A549 (cell line): ENCODE data around the gene ZMYND8. TPM values are rescaled to one million over a fixed set of nuclear protein-coding genes. Genes with fewer than 3 reads are reported as not detected.

Experiments used
- ATAC-seq, 2 experiments: fragments of 200-7000 bp in 1 of 2; fragments of >200 bp in 1 of 2; cut with Nextera tagmentation in 1 of 2; cut with Tn5 transposase in 1 of 2; 3 replicates each; pipeline versions ENCODE4 v1.8.0 to v1.9.1; 2018 to 2020; ENCODE audit warnings: mild to moderate bottlenecking in 1 of 2, moderate library complexity in 1 of 2
- CTCF ChIA-PET: fragments of 300-600 bp; sonication (Branson Sonifier 250); formaldehyde crosslinking; extraction: SDS; loops from one replicate; lab custom pipeline; 2021; ENCODE audit warnings: antibody characterized with exemption, inconsistent platforms; lab: Yijun Ruan, JAX
- POLR2A ChIA-PET: fragments of 350-600 bp; formaldehyde crosslinking; extraction: SDS; loops from one replicate; lab custom pipeline; 2021; ENCODE audit warnings: antibody characterized with exemption, inconsistent platforms; lab: Yijun Ruan, JAX
- DNase-seq, 2 experiments: peaks; one replicate each; pipeline versions ENCODE4 v3.0.0 to v3.0.0-alpha.2; 2011 to 2016; ENCODE audit warnings: low read depth in 1 of 2, low spot score in 1 of 2
- FAIRE-seq: peaks from 2 replicates; lab custom pipeline; 2011; peaks lifted over from hg19 to GRCh38; lab: Jason Lieb, UNC
- H3K27ac ChIP-seq, 2 experiments: fragments of >200 bp; sonication (Bioruptor Twin); formaldehyde crosslinking; 3 replicates each; pipeline ENCODE4 v1.5.1; 2016 to 2017
- H3K4me1 ChIP-seq: fragments of >200 bp; sonication (Bioruptor Twin); formaldehyde crosslinking; 3 replicates; pipeline ENCODE4 v1.6.1; 2016
- H3K4me2 ChIP-seq: fragments of >200 bp; sonication (Bioruptor Twin); formaldehyde crosslinking; 3 replicates; pipeline ENCODE4 v1.6.1; 2016
- H3K4me3 ChIP-seq: fragments of >200 bp; sonication (Bioruptor Twin); formaldehyde crosslinking; 3 replicates; pipeline ENCODE4 v1.5.1; 2016
- H3K9me3 ChIP-seq: fragments of >200 bp; sonication (Bioruptor Twin); formaldehyde crosslinking; 3 replicates; pipeline ENCODE4 v1.6.1; 2016
- CBX8 ChIP-seq: fragments of 200-600 bp; sonication (generic); IDR thresholded peaks from 2 replicates; pipeline ENCODE4 v1.6.1; 2016
- CEBPB ChIP-seq, 2 experiments: fragments of >200 bp in 1 of 2; sonication (Bioruptor Twin) in 1 of 2; formaldehyde crosslinking in 1 of 2; IDR thresholded peaks; 2 replicates each; pipeline ENCODE4 v1.6.1; 2012 to 2016
- CHD2 ChIP-seq: fragments of 150-350 bp; IDR thresholded peaks from 2 replicates; pipeline ENCODE4 v1.6.1; 2014; ENCODE audit warnings: low read length; ENCODE audit not compliant: partially characterized antibody
- CHD4 ChIP-seq: fragments of 200-600 bp; sonication (generic); IDR thresholded peaks from 2 replicates; pipeline ENCODE4 v1.6.1; 2016; ENCODE audit warnings: antibody characterized with exemption, mild to moderate bottlenecking, borderline replicate concordance
- CTCF ChIP-seq: fragments of >200 bp; sonication (Bioruptor Twin); formaldehyde crosslinking; IDR thresholded peaks from 3 replicates; pipeline ENCODE4 v1.5.1; 2016
- E2F6 ChIP-seq: IDR thresholded peaks from 2 replicates; pipeline ENCODE4 v1.6.1; 2012; ENCODE audit warnings: low read depth, borderline replicate concordance
- ELK1 ChIP-seq: fragments of 150-350 bp; IDR thresholded peaks from 2 replicates; pipeline ENCODE4 v1.6.1; 2014; ENCODE audit warnings: low read depth, mild to moderate bottlenecking, low read length
- EP300 ChIP-seq, 2 experiments: fragments of >200 bp; sonication (Bioruptor Twin); formaldehyde crosslinking; IDR thresholded peaks; 2 replicates in 1 of 2; 3 replicates in 1 of 2; pipeline ENCODE4 v1.6.1; 2016 to 2017
- ESRRA ChIP-seq: fragments of 150-350 bp; IDR thresholded peaks from 2 replicates; pipeline ENCODE4 v1.6.1; 2014; ENCODE audit warnings: mild to moderate bottlenecking, low read length, borderline replicate concordance
- FOSL2 ChIP-seq, 2 experiments: fragments of 450-650 bp in 1 of 2; fragments of >200 bp in 1 of 2; sonication (Bioruptor Twin) in 1 of 2; formaldehyde crosslinking; IDR thresholded peaks; 2 replicates each; pipeline versions ENCODE4 v1.5.0 to v1.6.1; 2016 to 2020; ENCODE audit warnings: mild to moderate bottlenecking in 1 of 2, moderate library complexity in 1 of 2
- GATA3 ChIP-seq: IDR thresholded peaks from 2 replicates; pipeline ENCODE4 v1.6.1; 2012; ENCODE audit warnings: borderline replicate concordance
- HDAC2 ChIP-seq: fragments of 200-600 bp; sonication (generic); IDR thresholded peaks from 2 replicates; pipeline ENCODE4 v1.6.1; 2016
- HOXA7 ChIP-seq: fragments of 250-450 bp; sonication (Bioruptor Pico); IDR thresholded peaks from 2 replicates; pipeline ENCODE4 v1.5.0; 2020; ENCODE audit warnings: mild to moderate bottlenecking, moderate library complexity
- HOXB5 ChIP-seq: fragments of 250-450 bp; sonication (Bioruptor Pico); IDR thresholded peaks from 2 replicates; pipeline ENCODE4 v1.5.0; 2020; ENCODE audit warnings: mild to moderate bottlenecking, moderate library complexity
- JUNB ChIP-seq: fragments of >200 bp; sonication (Bioruptor Twin); formaldehyde crosslinking; IDR thresholded peaks from 2 replicates; pipeline ENCODE4 v1.6.1; 2016
- KDM1A ChIP-seq: fragments of 200-600 bp; sonication (generic); IDR thresholded peaks from 2 replicates; pipeline ENCODE4 v1.6.1; 2016; ENCODE audit warnings: low read depth, mild to moderate bottlenecking
- MAFK ChIP-seq: fragments of 450-650 bp; IDR thresholded peaks from 2 replicates; pipeline ENCODE4 v1.6.1; 2014; ENCODE audit not compliant: partially characterized antibody
- MAX ChIP-seq: IDR thresholded peaks from 2 replicates; pipeline ENCODE4 v1.6.1; 2012
- MAZ ChIP-seq: fragments of 150-350 bp; IDR thresholded peaks from 2 replicates; pipeline ENCODE4 v1.6.1; 2014; ENCODE audit warnings: antibody characterized with exemption, low read depth, low read length, borderline replicate concordance
- NPAS2 ChIP-seq: fragments of 250-450 bp; sonication (Bioruptor Pico); IDR thresholded peaks from 2 replicates; pipeline ENCODE4 v1.8.0; 2022; ENCODE audit warnings: mild to moderate bottlenecking, moderate library complexity, borderline replicate concordance
- PHF8 ChIP-seq: fragments of 200-600 bp; sonication (generic); IDR thresholded peaks from 2 replicates; pipeline ENCODE4 v1.6.1; 2016; ENCODE audit warnings: low read depth, mild to moderate bottlenecking, antibody characterized with exemption, moderate library complexity, borderline replicate concordance
- POLR2A ChIP-seq: IDR thresholded peaks from 2 replicates; pipeline ENCODE4 v1.6.1; 2012; ENCODE audit warnings: mild to moderate bottlenecking, low read length
- RCOR1 ChIP-seq: fragments of 150-350 bp; IDR thresholded peaks from 2 replicates; pipeline ENCODE4 v1.6.1; 2014; ENCODE audit warnings: antibody characterized with exemption, low read length, low read depth
- SMC3 ChIP-seq: fragments of >200 bp; sonication (Bioruptor Twin); formaldehyde crosslinking; IDR thresholded peaks from 3 replicates; pipeline ENCODE4 v1.6.1; 2018; ENCODE audit warnings: inconsistent platforms
- USF2 ChIP-seq: fragments of 450-650 bp; IDR thresholded peaks from 2 replicates; pipeline ENCODE4 v1.6.1; 2014; ENCODE audit warnings: antibody characterized with exemption
- ZC3H11A ChIP-seq: fragments of 450-650 bp; IDR thresholded peaks from 2 replicates; pipeline ENCODE4 v1.6.1; 2014; ENCODE audit warnings: antibody characterized with exemption, mild to moderate bottlenecking
- ZNF302 ChIP-seq: fragments of 250-450 bp; sonication (Bioruptor Pico); IDR thresholded peaks from 2 replicates; pipeline ENCODE4 v1.9.0; 2021; ENCODE audit warnings: inconsistent platforms, mild to moderate bottlenecking, moderate library complexity
- ZSCAN20 ChIP-seq: fragments of 250-450 bp; sonication (Bioruptor Pico); IDR thresholded peaks from 2 replicates; pipeline ENCODE4 v1.8.0; 2022; ENCODE audit warnings: mild to moderate bottlenecking, moderate library complexity
- WGBS: methylation state at CpG from one replicate; pipeline ENCODE4 v1.1.6; 2017; ENCODE audit errors: missing lambda C conversion rate; 5-methylcytosine and 5-hydroxymethylcytosine counted together
- polyA plus RNA-seq, 4 experiments: library from polyadenylated mRNA; depleted of rRNA in 3 of 4; stranded (reverse); fragments of >200 nt; fragmentation: RNase III in 1 of 4; extraction: RNeasy Plus Mini Kit Qiagen cat#74134 plus additional on column Dnase treatment in 1 of 4; gene quantifications; 2 replicates in 3 of 4; 3 replicates in 1 of 4; pipeline ENCODE4 v1.2.3, GENCODE V29; 2011 to 2017

The ZMYND8 gene
- polyA plus RNA-seq, 2 of the 4 experiments (the other 2 are of a cell fraction): 10.4 to 24.9 TPM

GRCh38 chr20:47181056-47181862 is 175.2 kb downstream of the ZMYND8 start:
- no peaks in the 10 kb centered on the region for H3K9me3 ChIP-seq
- no peak overlapping the region for H3K4me3 ChIP-seq
- TF ChIP-seq MAFK: no peak
- peak; percentile 91 for TF ChIP-seq USF2
- TF ChIP-seq FOSL2 (IDR thresholded peaks at IDR 0.05): no peak
- TF ChIP-seq FOSL2 (CRISPR knock-in tag; IDR thresholded peaks at IDR 0.05): peak; percentile 79
- 0 out of 2 replicates have a peak, but pooled peaks have one; percentile 37 for TF ChIP-seq MAX
- peak; percentile 93 to 97 for ATAC-seq
- peak overlapping the region; percentile 18 to 69; a peak in 4 of 6 replicates for H3K27ac ChIP-seq
- FAIRE-seq: peak; percentile 43
- POLR2A ChIA-PET: no interaction called here
- DNase-seq: peak; percentile 82 to 92
- 55% methylated on average over 5 of the region's 5 CpGs for WGBS
- CTCF ChIA-PET: interaction anchor here (1.4 to 1.5 kb wide), 2 partner anchors 202 to 429 kb away, joined by 4 to 5 read pairs; no protein-coding TSS in a partner anchor
- H3K4me2 ChIP-seq: no peak overlapping the region
- no peaks in the 10 kb centered on the region for H3K4me1 ChIP-seq

- ATAC-seq (no peak), DNase-seq (no peak)
- Histone ChIP-seq H3K9me3 (no peaks in the 10 kb centered on the region), H3K27ac (no peak overlapping the region)
- no peak for TF ChIP-seq E2F6
- TF ChIP-seq POLR2A: no peak
- no peak for TF ChIP-seq PHF8
- no peak for TF ChIP-seq CEBPB (IDR thresholded peaks at IDR 0.05)
- TF ChIP-seq NPAS2 (CRISPR knock-in tag): no peak
- no peak for TF ChIP-seq ZSCAN20 (CRISPR knock-in tag)
- no peak for TF ChIP-seq ESRRA
- no peak for TF ChIP-seq FOSL2 (IDR thresholded peaks at IDR 0.05)
- no peak for TF ChIP-seq FOSL2 (CRISPR knock-in tag; IDR thresholded peaks at IDR 0.05)
- no peak for TF ChIP-seq CHD4
- no peak for TF ChIP-seq ZC3H11A
- TF ChIP-seq ELK1: no peak
- no peak for TF ChIP-seq CHD2
- no peak for TF ChIP-seq JUNB
- no peak for TF ChIP-seq RCOR1
- no peak for TF ChIP-seq SMC3
- TF ChIP-seq HOXB5 (CRISPR knock-in tag): no peak
- TF ChIP-seq CBX8: no peak
- TF ChIP-seq, all 56 proteins: peak for 0
- ChIA-PET CTCF (interaction anchor here (1.1 kb wide), 2 partner anchors 17 to 427 kb away, joined by 3 read pairs; no protein-coding TSS in a partner anchor), POLR2A (no interaction called here)
- no peaks in the 10 kb centered on the region for H3K4me1 ChIP-seq
- no peak overlapping the region for H3K4me2 ChIP-seq
- no peak overlapping the region for H3K4me3 ChIP-seq
- no peak for FAIRE-seq
Observed at GRCh38 chr20:47179267-47179666, 177.2 kb downstream of the ZMYND8 start.

- no peak overlapping the region for H3K4me3 ChIP-seq
- H3K4me1 ChIP-seq: no peaks in the 10 kb centered on the region
- H3K9me3 ChIP-seq: no peaks in the 10 kb centered on the region
- H3K4me2 ChIP-seq: no peak overlapping the region
- H3K27ac ChIP-seq: no peak overlapping the region
- ATAC-seq (no peak), FAIRE-seq (no peak), DNase-seq (no peak)
- CTCF ChIA-PET: interaction anchor here (1.1 to 1.7 kb wide), 2 partner anchors 17 to 20 kb away, joined by 3 to 7 read pairs; no protein-coding TSS in a partner anchor
- WGBS: 82% methylated on average over 1 of the region's 1 CpG
- POLR2A ChIA-PET: no interaction called here
- TF ChIP-seq HOXA7: no peak
- no peak for TF ChIP-seq KDM1A
- no peak for TF ChIP-seq ZNF302
- TF ChIP-seq ZC3H11A: no peak
- no peak for TF ChIP-seq ELK1
- no peak for TF ChIP-seq FOSL2 (IDR thresholded peaks at IDR 0.05)
- no peak for TF ChIP-seq FOSL2 (CRISPR knock-in tag; IDR thresholded peaks at IDR 0.05)
- TF ChIP-seq CBX8: no peak
- no peak for TF ChIP-seq GATA3
- no peak for TF ChIP-seq EP300 (IDR thresholded peaks at IDR 0.05)
- no peak for TF ChIP-seq MAZ
- TF ChIP-seq HOXB5 (CRISPR knock-in tag): no peak
- TF ChIP-seq HDAC2: no peak
- TF ChIP-seq CTCF: no peak
- TF ChIP-seq, all 56 proteins: peak for 0
Observed at GRCh38 chr20:47178851-47179250, 177.6 kb downstream of the ZMYND8 start.
